Stimulated activated naive B cell treated with anti-CD40 and anti-IgM and Interleukin-4, amounts not matched to agents 10 μg/mL and 1 μg/mL and 100 μg/mL, for 72 hours (primary cell): ENCODE measurements around the gene SOCS4.
"Not testable (repeated sequence)": the region's sequence is repeated elsewhere in the genome, so short reads cannot be mapped to it uniquely, and the experiment has no call there.

ENCODE experiments used
- ATAC-seq, 2 donors: fragments of 150-1000 bp; cut with Tn5 transposase; replicated peaks; 2 replicates each; pipeline ENCODE4 v1.10.0; 2021; ENCODE audit warnings: moderate library complexity in 1 of 2
- DNase-seq: peaks from one replicate; pipeline ENCODE4 v3.0.0; 2021
- H3K27ac Mint-ChIP-seq: one replicate; pipeline ENCODE4 v1.8.0; 2022; ENCODE audit warnings: mild to moderate bottlenecking, mixed read lengths
- H3K27me3 Mint-ChIP-seq, 2 donors: one replicate each; pipeline ENCODE4 v1.8.0; 2022; ENCODE audit warnings: mixed read lengths in 2 of 2
- H3K36me3 Mint-ChIP-seq, 2 donors: one replicate each; pipeline ENCODE4 v1.8.0; 2022; ENCODE audit warnings: mixed read lengths in 2 of 2, mild to moderate bottlenecking in 1 of 2
- H3K4me1 Mint-ChIP-seq, 2 donors: one replicate each; pipeline ENCODE4 v1.8.0; 2022; ENCODE audit warnings: mixed read lengths in 2 of 2, mild to moderate bottlenecking in 1 of 2
- H3K4me3 Mint-ChIP-seq, 2 donors: one replicate each; pipeline ENCODE4 v1.8.0; 2022; ENCODE audit warnings: mild to moderate bottlenecking in 2 of 2, mixed read lengths in 2 of 2, moderate library complexity in 1 of 2
- H3K9me3 Mint-ChIP-seq, 2 donors: one replicate each; pipeline ENCODE4 v1.8.0; 2022; ENCODE audit warnings: mixed read lengths in 2 of 2, mild to moderate bottlenecking in 1 of 2

SOCS4 gene

DNA sequence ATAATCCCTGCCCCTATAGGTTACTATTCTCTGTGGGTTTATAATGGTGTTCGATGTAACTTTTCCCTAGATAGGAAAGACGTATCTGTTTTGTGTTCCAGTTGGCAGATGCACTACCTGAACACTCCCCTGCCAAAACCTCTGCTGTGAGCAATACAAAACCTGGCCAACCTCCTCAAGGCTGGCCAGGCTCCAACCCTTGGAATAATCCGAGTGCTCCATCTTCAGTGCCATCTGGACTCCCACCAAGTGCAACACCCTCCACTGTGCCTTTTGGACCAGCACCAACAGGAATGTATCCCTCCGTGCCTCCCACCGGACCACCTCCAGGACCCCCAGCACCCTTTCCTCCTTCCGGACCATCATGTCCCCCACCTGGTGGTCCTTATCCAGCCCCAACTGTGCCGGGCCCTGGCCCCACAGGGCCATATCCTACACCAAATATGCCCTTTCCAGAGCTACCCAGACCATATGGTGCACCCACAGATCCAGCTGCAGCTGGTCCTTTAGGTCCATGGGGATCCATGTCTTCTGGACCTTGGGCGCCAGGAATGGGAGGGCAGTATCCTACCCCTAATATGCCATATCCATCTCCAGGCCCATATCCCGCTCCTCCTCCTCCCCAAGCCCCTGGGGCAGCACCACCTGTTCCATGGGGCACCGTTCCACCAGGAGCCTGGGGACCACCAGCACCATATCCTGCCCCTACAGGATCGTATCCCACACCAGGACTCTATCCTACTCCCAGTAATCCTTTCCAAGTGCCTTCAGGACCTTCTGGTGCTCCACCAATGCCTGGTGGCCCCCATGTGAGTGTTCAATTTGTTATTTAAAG, 35.7 kb downstream of the SOCS4 start:
- ATAC-seq (no peak), DNase-seq (no peak)
- no peaks in the 10 kb centered on the region for H3K9me3 Mint-ChIP-seq
- H3K27ac Mint-ChIP-seq: peak overlapping the region; percentile 84
- H3K27me3 Mint-ChIP-seq: no peaks in the 10 kb centered on the region
- peaks cover 52 to 61% of the 10 kb centered on the region in 2 donors for H3K36me3 Mint-ChIP-seq
- H3K4me1 Mint-ChIP-seq: peaks cover 21 to 64% of the 10 kb centered on the region in 2 donors
- H3K4me3 Mint-ChIP-seq: no peak overlapping the region

DNA sequence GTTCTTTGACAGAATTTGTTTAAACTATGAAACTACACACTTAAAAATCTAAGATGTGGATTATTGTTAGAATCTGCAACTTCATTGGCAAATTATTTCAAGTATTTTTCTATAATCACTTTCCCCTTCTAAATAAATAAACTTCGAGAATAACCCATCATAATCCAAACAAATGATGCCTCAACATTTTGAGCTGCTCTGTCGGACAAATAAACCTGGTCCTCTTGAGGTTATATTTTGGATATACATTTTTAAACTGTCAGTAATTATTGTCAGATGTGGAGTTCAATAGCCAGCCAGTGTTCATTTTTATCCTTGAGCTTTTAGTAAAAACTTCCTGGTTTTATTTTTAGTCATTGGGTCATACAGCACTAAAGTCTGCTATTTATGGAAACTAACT, 37.9 kb downstream of the SOCS4 start:
- ATAC-seq, H3K4me3 Mint-ChIP-seq, H3K9me3 Mint-ChIP-seq, H3K27me3 Mint-ChIP-seq, DNase-seq: not testable (repeated sequence)
- Mint-ChIP-seq H3K36me3 (peaks cover 43 to 58% of the 10 kb centered on the region in 2 donors), H3K4me1 (peaks cover 21 to 49% of the 10 kb centered on the region in 2 donors), H3K27ac (peak overlapping the region; percentile 25)

DNA sequence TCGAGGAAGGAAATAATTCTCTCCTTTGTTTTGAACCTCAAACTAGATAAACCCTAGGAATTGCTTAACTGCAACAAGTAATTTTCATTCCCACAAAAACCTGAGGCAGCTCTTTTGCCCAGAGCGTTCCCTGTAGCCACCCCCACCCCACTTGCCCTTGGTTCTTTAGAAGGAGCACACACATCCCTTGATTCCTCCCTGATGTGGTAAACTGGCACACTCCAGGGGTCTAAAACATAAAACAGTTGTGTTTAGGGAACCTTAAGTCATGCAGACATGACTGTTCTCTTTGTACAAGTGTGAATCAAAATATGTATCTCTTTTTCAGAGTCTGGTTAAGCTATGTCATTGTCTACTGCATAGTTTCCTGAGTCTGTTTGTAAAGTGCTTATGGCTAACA, 38.4 kb downstream of the SOCS4 start:
- H3K4me1 Mint-ChIP-seq: peaks cover 21 to 49% of the 10 kb centered on the region in 2 donors
- H3K27me3 Mint-ChIP-seq: no peaks in the 10 kb centered on the region
- ATAC-seq (no peak), DNase-seq (no peak)
- H3K36me3 Mint-ChIP-seq: peaks cover 42 to 57% of the 10 kb centered on the region in 2 donors
- no peaks in the 10 kb centered on the region for H3K9me3 Mint-ChIP-seq
- H3K4me3 Mint-ChIP-seq: no peak overlapping the region
- H3K27ac Mint-ChIP-seq: peak overlapping the region; percentile 84

DNA sequence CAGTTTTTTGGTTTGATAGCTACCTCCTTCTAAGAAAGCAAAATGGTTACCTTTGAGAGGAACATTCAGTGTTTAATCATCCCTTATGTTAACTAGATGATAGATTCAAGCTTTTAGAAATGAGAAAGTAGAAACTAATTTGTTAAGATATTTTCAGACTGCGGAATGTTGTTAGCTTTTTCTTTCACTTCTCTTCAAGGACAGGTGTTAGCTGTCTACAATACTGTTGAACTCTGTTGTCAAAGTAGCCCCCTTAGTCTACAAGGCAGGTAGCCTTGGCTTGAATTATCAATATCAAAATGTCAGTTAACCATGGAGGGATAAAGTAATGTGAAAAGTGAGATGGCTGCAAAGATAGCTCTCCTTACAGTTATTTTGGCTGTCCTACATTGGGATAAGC, 39.2 kb downstream of the SOCS4 start:
- peaks cover 27 to 49% of the 10 kb centered on the region in 2 donors for H3K4me1 Mint-ChIP-seq
- ATAC-seq: no peak

DNA sequence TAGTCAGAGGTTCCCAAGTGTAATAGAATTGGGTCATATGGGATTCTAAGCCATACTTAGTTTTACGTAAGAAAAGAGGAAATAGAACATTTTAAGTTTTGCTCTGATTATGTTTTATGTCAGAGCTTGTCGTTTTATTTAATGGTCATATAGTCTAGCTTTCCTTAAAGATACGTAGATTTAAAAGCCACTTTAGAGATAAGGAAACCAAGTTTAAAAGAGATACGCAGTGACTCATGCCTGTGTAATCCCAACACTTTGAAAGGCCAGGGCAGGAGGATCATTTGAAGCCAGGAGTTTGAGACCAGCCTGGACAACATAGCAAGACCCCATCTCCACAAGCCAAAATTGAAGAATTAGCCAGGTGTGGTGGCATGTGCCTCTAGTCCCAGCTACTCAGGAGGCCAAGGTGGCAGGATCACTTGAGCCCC, 44.0 kb downstream of the SOCS4 start:
- no peak for DNase-seq
- H3K36me3 Mint-ChIP-seq: peaks cover 19 to 38% of the 10 kb centered on the region in 2 donors
- H3K4me1 Mint-ChIP-seq: peaks cover 42 to 59% of the 10 kb centered on the region in 2 donors
- peak overlapping the region; percentile 68 to 72 for H3K4me3 Mint-ChIP-seq
- H3K27ac Mint-ChIP-seq: peak overlapping the region; percentile 97
- ATAC-seq: peak in 1 of 2 donors; percentile 8
- no peaks in the 10 kb centered on the region for H3K27me3 Mint-ChIP-seq
- H3K9me3 Mint-ChIP-seq: no peaks in the 10 kb centered on the region

More for the DNA sequence above, 39.2 kb downstream of the SOCS4 start:
- no peak for DNase-seq
- no peaks in the 10 kb centered on the region for H3K9me3 Mint-ChIP-seq
- no peak overlapping the region for H3K4me3 Mint-ChIP-seq
- peak overlapping the region; percentile 37 for H3K27ac Mint-ChIP-seq
- no peaks in the 10 kb centered on the region for H3K27me3 Mint-ChIP-seq
- H3K36me3 Mint-ChIP-seq: peaks cover 41 to 57% of the 10 kb centered on the region in 2 donors

DNA sequence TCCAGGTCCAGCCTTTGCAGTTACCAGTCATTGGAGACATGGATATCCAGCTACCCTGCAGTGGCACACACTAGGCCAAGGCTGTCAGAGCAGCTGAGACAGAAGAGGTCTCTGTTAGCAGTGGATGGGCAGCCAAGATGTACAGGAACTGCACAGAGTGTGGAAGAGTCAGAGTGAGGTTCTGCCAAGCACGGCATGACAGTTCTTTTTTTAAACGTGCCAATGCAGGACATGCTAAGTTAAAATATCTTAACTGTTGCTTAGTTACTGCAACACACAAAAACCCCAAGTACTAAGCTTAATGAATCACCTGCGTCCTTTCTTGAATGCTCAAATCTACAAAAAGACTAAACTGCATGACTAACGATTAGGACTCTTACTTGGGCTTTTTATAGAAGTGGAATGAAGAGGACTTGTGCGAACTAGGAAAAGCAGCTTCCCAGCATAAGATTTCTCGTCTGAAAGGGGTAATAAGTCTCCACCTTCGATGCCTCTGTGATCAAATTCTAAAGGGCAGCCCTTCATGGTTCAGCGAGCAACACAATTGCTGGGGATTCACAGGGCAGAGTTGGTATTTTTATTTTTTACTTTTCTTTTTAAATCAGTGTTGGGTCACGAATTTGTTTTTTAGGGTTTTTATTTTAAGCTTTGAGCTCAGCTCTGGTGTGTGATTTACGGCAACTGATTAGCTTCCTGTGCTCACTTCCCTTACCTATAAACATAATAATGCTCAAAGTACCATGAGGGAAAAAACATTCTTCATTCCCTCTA, 45.0 kb downstream of the SOCS4 start:
- peak overlapping the region; percentile 97 for H3K27ac Mint-ChIP-seq
- DNase-seq: peak; percentile 77
- no peaks in the 10 kb centered on the region for H3K9me3 Mint-ChIP-seq
- ATAC-seq: peak; percentile 83 to 85
- peaks cover 37 to 49% of the 10 kb centered on the region in 2 donors for H3K4me1 Mint-ChIP-seq
- H3K4me3 Mint-ChIP-seq: peak overlapping the region; percentile 68 to 72
- peaks cover 14 to 30% of the 10 kb centered on the region in 2 donors for H3K36me3 Mint-ChIP-seq
- no peaks in the 10 kb centered on the region for H3K27me3 Mint-ChIP-seq

DNA sequence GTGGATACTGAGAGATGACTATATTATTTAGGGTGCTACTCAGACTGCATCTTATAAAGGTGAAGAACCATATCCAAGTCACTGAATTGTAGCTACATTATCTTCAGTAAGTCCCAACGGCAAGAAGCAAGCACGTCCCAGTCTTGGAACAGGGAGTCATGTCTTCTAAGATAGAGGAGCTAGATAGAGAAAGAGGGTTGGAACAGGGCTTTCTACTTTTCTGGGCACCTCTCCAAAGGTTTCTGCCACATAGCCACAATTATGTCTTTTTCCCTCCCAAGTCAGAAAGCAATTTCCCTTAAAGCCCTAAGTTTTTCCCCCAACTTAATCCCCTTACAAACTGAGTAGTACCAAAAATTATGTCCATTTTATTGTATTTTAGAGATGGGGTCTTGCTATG, 46.8 kb downstream of the SOCS4 start:
- Mint-ChIP-seq H3K27ac (peak overlapping the region; percentile 44), H3K9me3 (no peaks in the 10 kb centered on the region), H3K27me3 (no peaks in the 10 kb centered on the region), H3K4me1 (peaks cover 34 to 43% of the 10 kb centered on the region in 2 donors), H3K4me3 (no peak overlapping the region), H3K36me3 (peaks cover 8 to 17% of the 10 kb centered on the region in 2 donors)
- ATAC-seq (no peak), DNase-seq (no peak)

DNA sequence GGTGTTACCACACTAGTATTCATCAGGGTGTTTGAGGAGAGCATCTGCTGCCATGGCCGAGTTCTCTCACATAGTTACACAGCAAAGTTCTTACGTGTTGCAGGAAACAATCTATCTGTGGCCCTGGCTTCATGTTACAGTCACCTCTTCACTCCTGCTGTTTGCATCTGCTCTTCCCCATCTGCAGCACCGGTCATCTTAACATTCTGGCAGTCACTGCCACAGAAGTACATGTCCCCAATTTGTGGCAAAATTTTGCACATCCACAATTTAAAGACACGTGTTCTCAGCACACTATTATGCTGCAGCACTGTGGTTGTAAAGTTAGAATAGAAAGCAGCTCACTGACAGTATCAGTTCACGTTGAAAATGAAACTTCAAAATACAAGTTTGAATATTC, 47.6 kb downstream of the SOCS4 start:
- peak overlapping the region; percentile 54 to 67 for H3K4me3 Mint-ChIP-seq
- H3K4me1 Mint-ChIP-seq: peaks cover 34 to 43% of the 10 kb centered on the region in 2 donors
- H3K9me3 Mint-ChIP-seq: no peaks in the 10 kb centered on the region
- no peak for DNase-seq
- H3K27ac Mint-ChIP-seq: peak overlapping the region; percentile 44
- H3K36me3 Mint-ChIP-seq: peaks cover 6 to 15% of the 10 kb centered on the region in 2 donors
- H3K27me3 Mint-ChIP-seq: no peaks in the 10 kb centered on the region
- peak; percentile 8 to 26 for ATAC-seq

DNA sequence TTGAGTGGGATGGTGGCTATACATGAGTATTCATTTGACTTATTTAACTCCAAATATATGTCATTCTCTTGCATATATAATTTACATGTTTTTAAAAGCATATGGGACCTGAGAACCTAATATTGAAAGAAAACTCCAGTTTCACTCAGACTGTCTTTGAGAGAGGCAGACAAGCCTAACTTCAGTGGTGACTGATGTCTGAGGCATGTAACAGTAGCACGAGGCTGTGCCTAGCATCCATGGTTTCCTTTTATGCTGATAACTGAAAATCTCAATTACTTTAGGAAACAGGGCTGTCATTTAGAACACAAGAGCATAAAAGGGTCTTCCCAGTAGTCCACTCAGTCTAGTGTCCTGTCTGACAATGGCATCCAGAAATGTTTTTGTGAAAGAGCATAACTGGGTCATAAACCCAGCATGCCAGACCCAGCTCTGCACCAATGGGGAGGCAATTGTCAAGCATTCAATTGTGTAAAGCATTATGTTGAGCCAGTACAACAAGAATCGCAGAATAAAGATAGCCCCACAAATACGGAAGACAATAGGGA, 48.7 kb downstream of the SOCS4 start:
- no peaks in the 10 kb centered on the region for H3K9me3 Mint-ChIP-seq

DNA sequence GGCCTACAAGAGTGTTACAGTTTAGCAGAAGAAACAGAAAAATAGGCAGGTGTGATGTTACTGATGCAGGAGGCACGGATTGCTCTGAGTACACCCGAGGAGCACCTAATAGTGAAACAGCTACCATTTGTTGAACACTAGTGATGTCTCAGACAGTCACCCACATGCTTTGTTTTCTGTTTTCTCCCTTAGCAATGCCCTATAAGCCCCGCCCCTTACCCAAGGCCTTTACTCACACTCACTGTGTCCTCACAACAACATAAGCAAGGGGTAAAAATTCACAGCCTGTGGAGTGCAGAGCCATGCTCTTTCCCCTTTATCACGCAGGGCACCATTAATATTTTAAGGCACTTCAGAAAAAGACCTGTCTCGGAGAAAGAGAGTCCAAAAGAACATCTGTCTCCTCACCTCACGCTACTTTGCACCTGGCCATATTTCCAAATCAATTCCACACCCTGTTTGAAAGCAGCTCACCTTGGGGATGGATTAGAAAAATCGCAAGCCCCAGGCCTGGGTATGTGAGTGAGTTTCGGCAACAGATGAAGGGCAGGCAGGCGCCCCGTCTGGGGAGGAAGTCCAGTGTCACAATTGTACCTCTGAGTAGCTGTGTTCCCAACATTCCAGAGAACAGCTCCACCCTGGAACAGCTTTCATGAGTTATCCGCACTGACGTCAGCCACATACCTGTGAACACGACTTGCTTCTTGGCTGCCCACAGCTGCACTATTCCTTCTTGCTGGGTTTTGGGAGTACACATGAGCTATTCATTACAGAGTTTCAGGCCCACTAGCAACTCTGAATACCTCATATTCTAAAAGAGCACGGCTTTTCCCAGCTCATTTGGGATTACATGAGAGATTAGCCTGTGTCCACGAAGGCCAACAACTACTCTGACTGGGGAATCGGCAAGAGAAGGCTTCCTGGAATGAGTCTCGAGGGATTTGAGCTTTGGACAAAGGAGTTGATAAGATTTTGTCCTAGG, 50.4 kb downstream of the SOCS4 start:
- Mint-ChIP-seq H3K27me3 (no peaks in the 10 kb centered on the region), H3K27ac (no peak overlapping the region), H3K4me3 (no peak overlapping the region), H3K4me1 (peaks cover 21 to 22% of the 10 kb centered on the region in 2 donors), H3K36me3 (peaks cover 0 to 3% of the 10 kb centered on the region in 2 donors), H3K9me3 (no peaks in the 10 kb centered on the region)
- DNase-seq: no peak
- ATAC-seq: no peak

More for the DNA sequence above, 48.7 kb downstream of the SOCS4 start:
- Mint-ChIP-seq H3K4me3 (no peak overlapping the region), H3K27me3 (no peaks in the 10 kb centered on the region), H3K36me3 (peaks cover 5 to 9% of the 10 kb centered on the region in 2 donors), H3K27ac (no peak overlapping the region), H3K4me1 (peaks cover 33 to 38% of the 10 kb centered on the region in 2 donors)
- DNase-seq (no peak), ATAC-seq (no peak)

DNA sequence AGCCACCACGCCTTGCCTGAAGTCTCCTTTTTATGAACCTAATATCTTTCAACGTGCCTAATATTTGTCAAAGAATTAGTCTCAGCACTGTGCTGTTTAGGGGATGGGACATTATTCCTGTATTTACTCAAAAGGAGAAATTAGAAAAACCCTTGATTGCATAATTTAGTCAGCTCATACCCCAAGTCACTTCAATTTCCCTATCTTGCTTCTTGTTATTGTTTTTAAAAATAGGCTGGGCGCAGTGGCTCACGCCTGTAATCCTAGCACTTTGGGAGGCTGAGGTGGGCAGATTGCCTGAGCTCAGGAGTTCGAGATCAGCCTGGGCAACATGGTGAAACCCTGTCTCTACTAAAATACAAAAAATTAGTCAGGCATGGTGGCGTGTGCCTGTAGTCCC, 52.9 kb downstream of the SOCS4 start:
- not testable (repeated sequence) for H3K4me1 Mint-ChIP-seq, ATAC-seq, H3K36me3 Mint-ChIP-seq, DNase-seq, H3K9me3 Mint-ChIP-seq, H3K27ac Mint-ChIP-seq, H3K4me3 Mint-ChIP-seq, H3K27me3 Mint-ChIP-seq

DNA sequence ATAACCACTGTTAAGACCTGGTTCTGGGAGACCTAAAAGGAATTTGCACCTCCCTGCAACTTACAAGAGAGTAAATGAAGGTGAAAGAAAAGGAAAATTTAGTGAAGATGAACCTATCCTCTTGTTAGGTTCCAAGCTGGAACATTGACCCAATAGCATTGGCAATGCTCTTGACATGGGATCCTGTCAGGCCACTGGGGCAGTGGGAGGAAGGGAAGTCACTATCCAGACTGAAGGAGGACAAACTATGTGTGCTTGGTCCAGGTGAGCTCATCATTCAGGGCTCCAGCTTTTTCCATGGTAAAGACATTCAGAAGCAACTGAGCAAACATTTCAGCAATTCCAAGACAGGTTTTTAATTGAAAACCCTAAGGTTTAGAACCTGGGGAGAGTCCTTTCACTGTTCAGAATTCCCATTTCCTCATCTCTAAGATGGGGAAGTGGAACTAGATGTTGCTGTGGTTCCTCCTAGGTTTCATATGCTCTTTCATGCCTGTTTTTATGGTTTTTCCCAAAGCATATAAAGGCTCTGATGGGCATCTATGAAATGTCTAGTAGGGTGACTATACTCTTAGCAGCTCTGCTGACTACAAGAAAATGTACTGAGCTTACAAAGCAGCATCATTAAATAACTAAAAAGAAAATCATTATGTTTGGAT, 57.5 kb downstream of the SOCS4 start:
- Mint-ChIP-seq H3K4me3 (no peak overlapping the region), H3K9me3 (no peaks in the 10 kb centered on the region), H3K27ac (no peak overlapping the region), H3K4me1 (peaks cover 0 to 2% of the 10 kb centered on the region in 2 donors), H3K36me3 (no peaks in the 10 kb centered on the region), H3K27me3 (no peaks in the 10 kb centered on the region)
- DNase-seq (no peak), ATAC-seq (no peak)

DNA sequence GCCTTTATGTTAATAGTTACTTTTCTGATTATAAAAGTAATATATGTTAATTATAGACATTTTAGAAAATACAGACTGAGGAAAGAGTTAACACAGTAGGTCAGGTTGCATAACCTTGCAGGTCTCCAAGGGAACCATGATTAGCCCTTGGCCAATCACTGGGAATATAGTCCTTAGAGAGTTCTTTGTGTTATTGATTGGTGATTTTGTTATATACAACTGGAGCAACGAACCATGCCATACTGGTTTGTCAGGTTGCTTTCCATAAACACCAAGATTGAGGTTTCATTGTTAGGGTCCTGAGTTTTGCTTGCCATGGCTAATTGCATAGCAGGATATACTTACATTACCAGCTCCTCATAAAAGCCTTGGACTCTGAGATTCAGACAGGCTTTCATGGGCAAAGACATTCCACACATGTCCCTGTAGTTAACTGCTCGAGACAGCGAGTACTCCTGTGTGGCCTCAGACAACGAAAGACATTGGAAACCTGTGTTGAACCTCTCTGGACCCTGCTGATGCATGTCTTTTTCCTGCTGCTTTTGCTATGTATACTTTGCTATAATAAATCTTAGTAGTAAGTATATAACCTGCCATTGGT, 58.1 kb downstream of the SOCS4 start:
- Mint-ChIP-seq H3K4me3 (no peak overlapping the region), H3K9me3 (no peaks in the 10 kb centered on the region), H3K36me3 (no peaks in the 10 kb centered on the region), H3K4me1 (peaks cover 0 to 3% of the 10 kb centered on the region in 2 donors), H3K27ac (no peak overlapping the region), H3K27me3 (no peaks in the 10 kb centered on the region)
- ATAC-seq: no peak
- DNase-seq: no peak
